Mucosa of stomach (tissue), 1 donor: ENCODE data around the gene ILDR1.

Source experiments
- H3K27me3 ChIP-seq: one replicate; pipeline ENCODE4 v1.7.0; 2013; ENCODE audit warnings: mild to moderate bottlenecking, low read length; ENCODE audit not compliant: control insufficient read depth, insufficient read depth
- H3K36me3 ChIP-seq: one replicate; pipeline ENCODE4 v1.7.0; 2013; ENCODE audit warnings: low read length; ENCODE audit not compliant: control insufficient read depth, insufficient read depth
- H3K4me1 ChIP-seq: one replicate; pipeline ENCODE4 v1.7.0; 2013; ENCODE audit warnings: mild to moderate bottlenecking, low read length; ENCODE audit not compliant: control insufficient read depth, insufficient read depth
- H3K4me3 ChIP-seq: one replicate; pipeline ENCODE4 v1.7.0; 2013; ENCODE audit warnings: low read length
- H3K9ac ChIP-seq: one replicate; pipeline ENCODE4 v1.7.0; 2013; ENCODE audit warnings: mild to moderate bottlenecking, low read length, moderate library complexity
- H3K9me3 ChIP-seq: one replicate; pipeline ENCODE4 v1.7.0; 2013; ENCODE audit warnings: mild to moderate bottlenecking, low read length, moderate library complexity; ENCODE audit not compliant: control insufficient read depth
- donor health status: Pancreatic carcinoma.

ILDR1 gene

DNA sequence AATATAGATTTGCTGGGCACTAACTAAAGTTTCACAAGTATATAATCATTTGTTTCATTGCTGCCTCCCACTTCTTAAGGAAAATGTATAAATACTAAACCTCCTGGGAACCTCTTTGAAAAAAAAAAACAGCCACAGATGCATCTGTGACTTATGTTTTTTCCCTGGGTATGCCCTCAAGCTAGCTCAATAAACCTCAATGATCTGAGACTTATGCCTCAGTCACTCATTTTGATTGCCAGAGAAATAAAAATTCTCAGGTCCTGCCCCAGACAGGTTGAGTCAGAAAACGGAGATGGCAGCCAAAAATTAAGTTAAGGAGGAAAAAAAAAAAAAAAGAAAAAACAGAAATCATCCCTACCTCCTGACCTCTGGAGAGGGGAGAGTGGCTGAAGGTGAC, 22.1 kb downstream of the ILDR1 start:
- Histone ChIP-seq H3K4me3 (no peak overlapping the region), H3K9me3 (no peaks in the 10 kb centered on the region), H3K9ac (no peak overlapping the region), H3K4me1 (peaks cover 5% of the 10 kb centered on the region), H3K27me3 (peaks cover 14% of the 10 kb centered on the region), H3K36me3 (no peaks in the 10 kb centered on the region)

DNA sequence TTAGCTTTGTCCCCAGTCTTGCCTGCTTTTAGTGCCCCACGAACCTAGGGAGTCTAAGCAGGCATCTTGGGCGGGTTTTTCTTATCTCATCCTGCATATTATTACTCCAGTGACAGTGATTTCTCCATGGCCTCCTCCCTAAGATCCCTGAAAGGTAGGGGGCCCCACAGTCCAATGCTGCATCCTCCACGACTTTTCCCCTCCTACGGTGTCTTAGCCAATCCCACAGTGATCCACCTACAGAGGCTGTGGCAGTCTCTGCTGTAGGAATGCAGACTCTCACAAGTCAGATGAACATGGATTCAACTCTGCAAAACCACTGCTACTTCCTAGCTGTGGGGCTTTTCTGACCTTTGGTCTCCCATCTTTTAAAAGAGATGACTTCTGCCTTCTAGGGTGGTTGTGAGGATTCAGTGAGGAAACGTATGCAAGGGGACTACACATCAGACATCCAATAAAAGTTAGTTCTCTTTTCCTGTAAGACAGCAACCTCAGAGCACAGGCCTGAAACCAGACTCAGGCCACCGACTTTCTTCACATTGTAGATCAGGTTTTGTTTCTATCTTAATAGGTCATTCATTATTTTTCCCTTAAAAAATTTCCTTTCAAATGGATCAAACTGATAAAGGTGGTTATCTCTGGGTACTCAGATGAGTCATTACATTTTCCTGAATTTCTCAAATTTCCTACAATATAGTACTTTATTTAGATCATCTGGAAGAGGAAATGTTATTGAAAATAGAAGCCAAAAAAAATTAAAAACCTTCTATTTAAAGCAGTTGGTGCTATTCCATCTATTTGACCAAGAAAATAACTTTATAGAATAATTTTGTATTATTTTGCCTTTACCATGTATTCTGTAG, 23.2 kb downstream of the ILDR1 start:
- peaks cover 5% of the 10 kb centered on the region for H3K4me1 ChIP-seq
- no peaks in the 10 kb centered on the region for H3K9me3 ChIP-seq
- no peaks in the 10 kb centered on the region for H3K36me3 ChIP-seq
- no peak overlapping the region for H3K9ac ChIP-seq
- H3K4me3 ChIP-seq = no peak overlapping the region
- peaks cover 9% of the 10 kb centered on the region for H3K27me3 ChIP-seq

DNA sequence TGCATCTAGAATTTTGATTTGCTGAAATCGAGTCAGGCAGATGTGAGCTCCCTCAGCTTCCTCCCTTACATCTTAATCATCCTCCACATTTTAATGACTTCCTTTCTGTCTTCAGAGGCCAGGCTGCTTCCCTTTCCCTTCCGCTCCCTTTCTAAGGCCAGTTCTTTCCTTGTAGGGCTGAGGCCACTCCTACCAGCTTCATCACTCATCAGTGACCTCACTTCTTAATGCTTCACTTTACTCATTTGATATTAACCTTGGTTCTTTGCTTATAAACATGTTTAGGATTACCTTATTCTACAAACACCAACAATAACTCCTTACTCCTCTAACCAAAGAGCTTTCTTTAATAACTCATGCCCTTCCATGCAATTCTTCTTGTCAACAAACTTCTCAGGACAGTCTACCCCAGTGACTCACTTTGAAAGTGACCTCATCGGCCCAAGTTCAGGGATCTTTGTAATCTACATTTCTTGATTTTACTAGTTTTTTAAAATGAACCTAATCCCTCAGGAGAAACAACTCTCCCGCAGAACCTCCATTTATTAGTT, 23.9 kb downstream of the ILDR1 start:
- H3K27me3 ChIP-seq = peaks cover 9% of the 10 kb centered on the region
- no peaks in the 10 kb centered on the region for H3K9me3 ChIP-seq
- peaks cover 5% of the 10 kb centered on the region for H3K4me1 ChIP-seq
- no peaks in the 10 kb centered on the region for H3K36me3 ChIP-seq
- H3K9ac ChIP-seq = no peak overlapping the region
- H3K4me3 ChIP-seq = no peak overlapping the region

DNA sequence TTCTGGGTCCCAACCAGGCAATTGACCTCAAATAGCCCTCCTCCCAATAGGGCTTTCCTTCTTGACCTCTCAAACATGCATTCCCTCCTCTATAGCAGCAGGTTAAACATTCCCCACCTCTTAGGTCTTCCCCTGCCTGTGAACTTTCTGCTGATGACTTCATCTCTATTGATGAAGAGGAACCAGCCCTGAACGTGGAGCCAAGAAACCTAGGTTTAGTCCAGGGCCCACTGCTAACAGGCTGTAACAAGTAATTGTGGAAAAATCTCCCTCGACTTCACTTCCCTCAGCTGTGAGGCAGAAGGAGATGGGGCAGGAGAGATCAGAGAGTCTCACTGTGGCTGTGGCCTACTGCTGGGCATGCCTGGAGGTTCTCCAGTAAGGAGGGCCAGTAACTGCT, 24.7 kb downstream of the ILDR1 start:
- Histone ChIP-seq H3K4me3 (no peak overlapping the region), H3K9ac (no peak overlapping the region), H3K9me3 (no peaks in the 10 kb centered on the region), H3K27me3 (peaks cover 6% of the 10 kb centered on the region), H3K36me3 (no peaks in the 10 kb centered on the region), H3K4me1 (peaks cover 5% of the 10 kb centered on the region)

DNA sequence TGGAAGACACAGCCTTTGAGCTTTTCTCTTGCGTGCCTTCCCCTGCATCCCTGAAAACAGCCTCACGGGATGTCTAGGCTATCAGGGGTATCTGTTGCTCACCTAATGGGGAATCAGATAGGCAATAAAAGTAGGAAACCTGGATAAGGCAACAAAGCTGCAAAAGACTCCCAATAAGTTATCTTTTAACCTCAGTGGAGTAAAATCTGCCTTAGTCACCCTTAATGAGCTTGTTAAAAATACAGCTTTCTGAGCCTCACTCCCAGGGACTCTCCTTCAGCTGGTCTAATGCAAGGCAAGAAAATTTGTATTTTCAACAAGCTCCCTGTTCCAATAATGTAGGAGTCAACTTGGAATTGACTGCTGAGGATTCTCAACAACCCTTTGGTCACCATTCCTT, 25.6 kb downstream of the ILDR1 start:
- no peak overlapping the region for H3K9ac ChIP-seq
- H3K27me3 ChIP-seq = peaks cover 6% of the 10 kb centered on the region
- H3K4me3 ChIP-seq = no peak overlapping the region
- H3K36me3 ChIP-seq = no peaks in the 10 kb centered on the region
- H3K4me1 ChIP-seq = peaks cover 5% of the 10 kb centered on the region
- no peaks in the 10 kb centered on the region for H3K9me3 ChIP-seq

DNA sequence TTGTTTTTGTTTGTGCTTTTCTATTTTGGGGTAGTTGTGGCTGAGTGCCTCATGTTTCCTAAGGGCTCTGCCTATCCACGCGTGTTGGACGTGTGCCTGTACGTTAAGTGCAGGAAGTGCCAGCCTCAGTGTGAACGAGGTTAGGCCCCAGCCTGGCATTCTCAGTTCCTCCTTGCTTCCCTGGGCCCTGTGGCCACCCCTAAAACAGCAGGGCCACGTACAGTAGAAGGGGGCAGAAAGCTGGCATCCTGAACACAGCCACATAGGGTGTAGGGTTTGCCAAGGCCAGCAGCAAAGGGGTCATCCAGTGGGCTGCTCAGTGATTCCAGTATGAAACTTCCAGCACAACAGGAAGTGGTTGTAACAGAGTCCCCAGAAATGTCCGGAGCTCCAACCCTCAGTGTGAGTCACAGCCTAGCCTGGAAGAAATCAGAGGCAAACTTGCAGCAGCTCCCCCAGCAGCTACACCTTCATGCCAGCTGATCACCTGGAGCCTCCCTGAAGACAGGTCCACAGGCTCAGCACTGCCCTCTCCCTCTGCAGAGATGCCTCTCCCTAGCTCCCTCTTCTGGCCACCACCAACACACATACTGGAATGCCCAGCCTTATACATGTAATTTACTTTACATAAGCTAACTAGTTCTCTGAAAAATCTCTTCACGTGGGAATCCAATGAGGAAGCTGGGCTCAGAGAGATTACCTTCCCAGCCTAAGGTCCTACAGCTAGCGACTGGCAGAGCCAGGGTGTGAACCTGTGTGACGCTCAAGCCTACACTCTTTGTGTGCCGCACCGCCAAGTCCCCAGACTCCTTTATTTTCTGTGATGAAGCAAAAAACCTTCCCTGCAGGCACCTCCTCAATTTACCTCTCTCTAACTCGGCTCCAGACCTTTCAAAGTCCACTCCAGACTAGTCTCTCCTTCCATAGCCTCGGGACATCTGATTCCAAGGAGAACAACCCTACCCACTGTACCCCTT, 26.6 kb downstream of the ILDR1 start:
- Histone ChIP-seq H3K9ac (no peak overlapping the region), H3K9me3 (no peaks in the 10 kb centered on the region), H3K4me3 (no peak overlapping the region), H3K27me3 (peaks cover 2% of the 10 kb centered on the region), H3K36me3 (no peaks in the 10 kb centered on the region), H3K4me1 (peaks cover 5% of the 10 kb centered on the region)

DNA sequence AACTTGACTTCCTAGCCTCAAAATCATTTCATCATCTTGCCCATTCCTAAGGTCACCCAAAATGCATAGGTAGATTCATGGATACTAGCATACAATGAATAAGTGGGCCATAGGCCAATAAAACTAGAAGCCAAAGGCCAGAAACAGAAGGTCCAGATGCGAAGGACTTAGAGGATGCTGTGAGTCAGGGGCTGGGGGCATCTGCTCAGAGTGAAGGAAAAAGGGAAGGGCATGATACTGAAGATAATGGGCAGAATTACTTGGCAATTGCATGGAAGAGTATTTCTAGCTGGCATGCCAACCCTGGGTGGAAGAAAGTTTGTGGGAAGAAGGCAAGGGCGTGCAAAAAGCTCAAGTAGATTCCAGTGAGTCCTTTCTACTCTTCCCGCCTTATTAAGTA, 27.5 kb downstream of the ILDR1 start:
- H3K4me3 ChIP-seq = no peak overlapping the region
- H3K27me3 ChIP-seq = peaks cover 2% of the 10 kb centered on the region
- peaks cover 5% of the 10 kb centered on the region for H3K4me1 ChIP-seq
- H3K9ac ChIP-seq = no peak overlapping the region
- H3K9me3 ChIP-seq = no peaks in the 10 kb centered on the region
- no peaks in the 10 kb centered on the region for H3K36me3 ChIP-seq

DNA sequence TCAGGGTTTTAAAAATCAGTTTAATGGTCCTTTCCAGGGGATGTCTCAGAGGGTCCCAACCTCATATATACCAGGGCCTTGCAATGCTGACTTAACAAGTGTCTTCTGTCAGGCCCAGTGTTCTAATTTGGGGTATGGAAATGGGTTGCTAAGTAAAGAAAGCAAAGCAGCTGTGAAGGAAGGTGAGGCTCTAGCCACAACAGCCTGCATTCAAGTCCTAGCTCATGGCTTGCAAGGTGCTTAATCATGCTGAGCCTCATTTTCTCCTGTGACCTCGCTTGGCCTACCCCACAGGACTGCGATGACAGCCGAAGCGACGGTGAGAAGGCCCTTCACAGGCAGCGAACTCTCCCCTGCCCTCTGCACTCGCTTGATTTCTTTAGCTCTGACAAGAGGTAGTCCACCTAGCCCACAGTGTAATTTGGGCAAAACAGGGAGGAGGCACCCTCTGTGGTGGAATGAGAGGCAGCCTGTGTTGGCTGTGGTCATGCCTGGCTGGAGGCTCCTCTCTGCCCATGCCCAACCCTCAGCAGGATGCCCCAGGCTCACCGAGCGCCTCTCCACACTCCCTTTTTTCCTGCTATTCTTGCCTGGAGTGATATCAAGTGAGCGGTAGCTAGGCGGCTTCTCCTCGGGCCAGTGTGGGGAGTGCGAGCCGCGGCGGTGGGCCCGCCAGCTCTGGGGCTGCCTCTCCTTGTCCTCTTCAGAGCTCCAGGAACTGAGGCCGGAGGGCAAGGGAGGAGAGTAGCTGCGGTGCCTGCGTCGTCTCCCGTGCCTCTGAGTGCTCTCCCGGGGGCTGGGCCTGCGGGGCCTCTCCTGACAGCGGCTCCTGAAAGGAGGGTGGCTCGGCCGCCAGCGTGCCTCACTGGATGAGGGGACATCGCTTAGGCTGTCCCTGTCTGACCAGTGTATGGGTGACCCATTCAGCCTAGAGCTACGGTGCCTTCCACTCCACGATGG, 29.2 kb downstream of the ILDR1 start:
- Histone ChIP-seq H3K36me3 (no peaks in the 10 kb centered on the region), H3K27me3 (no peaks in the 10 kb centered on the region), H3K9me3 (no peaks in the 10 kb centered on the region), H3K4me1 (peaks cover 5% of the 10 kb centered on the region), H3K4me3 (no peak overlapping the region), H3K9ac (no peak overlapping the region)

DNA sequence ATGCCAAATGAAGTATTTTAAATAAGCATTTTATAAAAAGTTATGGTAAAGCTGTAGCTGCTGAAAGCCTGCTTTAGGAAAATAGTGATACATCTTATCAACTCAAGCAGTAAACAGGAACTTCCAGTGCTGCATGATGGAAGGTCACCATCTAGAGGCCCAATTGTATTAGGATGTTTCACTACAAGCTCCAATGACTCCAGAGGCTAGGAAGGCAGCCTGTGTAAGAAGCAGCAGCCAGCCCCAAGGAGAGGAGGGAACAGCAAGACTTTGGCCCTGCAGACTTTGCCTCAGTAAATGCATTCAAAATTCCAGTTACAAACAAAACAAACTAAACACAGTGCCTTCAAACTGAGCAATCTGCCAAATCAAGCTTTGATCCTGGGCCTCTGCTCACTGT, 32.1 kb downstream of the ILDR1 start:
- H3K9ac ChIP-seq = no peak overlapping the region
- H3K27me3 ChIP-seq = no peaks in the 10 kb centered on the region
- H3K36me3 ChIP-seq = no peaks in the 10 kb centered on the region
- no peaks in the 10 kb centered on the region for H3K4me1 ChIP-seq
- H3K9me3 ChIP-seq = no peaks in the 10 kb centered on the region
- H3K4me3 ChIP-seq = no peak overlapping the region

DNA sequence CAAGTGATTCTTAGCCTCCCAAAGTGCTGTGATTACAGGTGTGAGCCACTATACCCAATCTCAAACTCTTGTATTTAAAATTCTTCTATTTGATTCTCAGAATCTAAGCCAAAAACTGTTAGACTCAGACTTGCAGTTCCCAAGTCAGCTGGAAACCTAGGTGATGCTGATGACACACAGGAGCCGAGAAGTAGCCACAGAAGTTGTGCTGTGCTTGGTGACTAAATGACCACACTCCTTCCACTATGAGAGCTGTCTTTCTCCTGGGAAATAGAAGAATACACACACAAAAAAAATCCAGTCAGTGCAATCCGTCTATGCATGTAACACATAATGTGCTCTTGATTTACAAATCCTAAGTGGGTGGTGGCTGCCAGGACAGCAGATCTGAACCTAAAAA, 33.9 kb downstream of the ILDR1 start:
- Histone ChIP-seq H3K36me3 (no peaks in the 10 kb centered on the region), H3K4me1 (no peaks in the 10 kb centered on the region), H3K9ac (no peak overlapping the region), H3K4me3 (no peak overlapping the region), H3K27me3 (no peaks in the 10 kb centered on the region), H3K9me3 (no peaks in the 10 kb centered on the region)

DNA sequence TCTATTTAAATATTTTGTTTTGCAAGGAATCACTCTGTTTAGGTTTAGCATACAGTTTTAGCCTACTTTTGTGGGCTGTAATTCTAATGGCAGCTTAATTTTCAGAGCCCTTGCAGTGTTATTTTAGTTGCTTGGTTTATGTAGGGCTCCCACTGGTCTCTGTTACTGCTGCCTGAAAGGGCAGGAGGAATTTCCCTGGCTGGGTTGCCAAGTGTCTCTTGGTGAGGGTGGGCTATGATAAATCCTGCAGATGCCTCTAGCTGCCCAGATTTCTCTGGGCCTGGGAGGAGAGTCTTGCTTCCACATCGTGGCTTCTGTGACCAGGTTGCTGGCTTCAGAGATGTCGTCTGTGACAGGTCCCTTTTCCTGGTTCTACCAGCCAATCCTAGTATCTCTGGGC, 36.2 kb downstream of the ILDR1 start:
- no peaks in the 10 kb centered on the region for H3K9me3 ChIP-seq

More for the DNA sequence above, 36.2 kb downstream of the ILDR1 start:
- H3K4me3 ChIP-seq = no peak overlapping the region
- no peaks in the 10 kb centered on the region for H3K36me3 ChIP-seq
- H3K4me1 ChIP-seq = no peaks in the 10 kb centered on the region
- no peaks in the 10 kb centered on the region for H3K27me3 ChIP-seq
- no peak overlapping the region for H3K9ac ChIP-seq
